T-helper 1 cell treated with Interleukin-12 subunit alpha and Interleukin-12 subunit beta and Interleukin-4 antibody, amounts not matched to agents 30 μg/mL and 1 μg/mL, for 36 hours (primary cell): ENCODE results near the gene SCYL3.
"Not testable (repeated sequence)": the region's sequence is repeated elsewhere in the genome, so short reads cannot be mapped to it uniquely, and the experiment has no call there.

Source experiments
- H3K27ac Mint-ChIP-seq: one replicate; pipeline ENCODE4 v1.8.0; 2021; ENCODE audit warnings: mild to moderate bottlenecking, mixed read lengths
- H3K27me3 Mint-ChIP-seq: one replicate; pipeline ENCODE4 v1.8.0; 2021; ENCODE audit warnings: low read depth, mixed read lengths
- H3K36me3 Mint-ChIP-seq: one replicate; pipeline ENCODE4 v1.8.0; 2021; ENCODE audit warnings: low read depth, mixed read lengths
- H3K4me1 Mint-ChIP-seq: one replicate; pipeline ENCODE4 v1.8.0; 2021; ENCODE audit warnings: low read depth, mixed read lengths
- H3K4me3 Mint-ChIP-seq: one replicate; pipeline ENCODE4 v1.8.0; 2021; ENCODE audit warnings: mild to moderate bottlenecking, moderate library complexity, mixed read lengths
- H3K9me3 Mint-ChIP-seq: one replicate; pipeline ENCODE4 v1.8.0; 2021; ENCODE audit warnings: mixed read lengths

Gene SCYL3

DNA sequence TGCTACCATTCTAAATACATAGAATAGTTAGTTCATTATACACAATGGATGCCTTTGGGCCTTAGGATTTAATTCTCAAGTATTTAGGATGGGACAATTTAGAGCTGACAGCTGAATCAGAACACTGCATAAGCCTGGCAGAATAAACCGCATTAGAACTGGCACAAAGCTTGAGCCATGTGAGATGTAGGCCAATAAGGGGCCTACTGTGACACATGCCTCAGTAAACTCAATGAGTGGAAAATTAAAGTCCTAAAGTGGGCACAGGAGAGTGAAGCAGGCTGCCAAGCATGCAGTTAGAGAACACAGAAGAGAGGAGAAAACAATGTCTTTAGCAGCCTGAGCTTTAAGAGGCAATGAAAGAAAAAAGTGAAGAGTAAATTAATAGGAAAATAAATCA is 24.3 kb downstream of the SCYL3 start:
- Mint-ChIP-seq H3K27me3 (no peaks in the 10 kb centered on the region), H3K27ac (no peak overlapping the region), H3K4me3 (no peak overlapping the region), H3K36me3 (peaks cover 75% of the 10 kb centered on the region), H3K4me1 (peaks cover 6% of the 10 kb centered on the region), H3K9me3 (peaks cover 14% of the 10 kb centered on the region)

DNA sequence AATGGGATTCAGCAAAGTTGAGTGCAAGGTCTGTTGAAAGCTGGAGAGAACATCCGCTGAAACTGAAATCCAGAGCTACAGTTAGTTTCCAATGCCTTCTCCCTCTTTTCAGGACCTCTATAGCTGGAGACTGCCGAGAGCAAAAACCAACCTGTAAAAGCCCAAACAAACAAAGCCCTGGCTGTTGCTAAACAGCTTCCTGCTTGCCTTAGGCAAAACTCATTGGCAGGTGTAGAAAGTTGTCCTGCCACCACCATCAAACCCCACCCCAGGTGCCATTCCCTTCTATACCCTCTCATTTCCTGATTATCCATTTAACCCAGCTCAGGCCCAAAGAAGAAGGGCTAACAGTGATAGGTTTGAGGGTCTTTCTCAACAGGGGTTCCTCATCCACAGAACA is 24.7 kb downstream of the SCYL3 start:
- Mint-ChIP-seq H3K9me3 (peaks cover 14% of the 10 kb centered on the region), H3K27me3 (no peaks in the 10 kb centered on the region), H3K36me3 (peaks cover 75% of the 10 kb centered on the region), H3K27ac (no peak overlapping the region), H3K4me1 (peaks cover 6% of the 10 kb centered on the region), H3K4me3 (no peak overlapping the region)

DNA sequence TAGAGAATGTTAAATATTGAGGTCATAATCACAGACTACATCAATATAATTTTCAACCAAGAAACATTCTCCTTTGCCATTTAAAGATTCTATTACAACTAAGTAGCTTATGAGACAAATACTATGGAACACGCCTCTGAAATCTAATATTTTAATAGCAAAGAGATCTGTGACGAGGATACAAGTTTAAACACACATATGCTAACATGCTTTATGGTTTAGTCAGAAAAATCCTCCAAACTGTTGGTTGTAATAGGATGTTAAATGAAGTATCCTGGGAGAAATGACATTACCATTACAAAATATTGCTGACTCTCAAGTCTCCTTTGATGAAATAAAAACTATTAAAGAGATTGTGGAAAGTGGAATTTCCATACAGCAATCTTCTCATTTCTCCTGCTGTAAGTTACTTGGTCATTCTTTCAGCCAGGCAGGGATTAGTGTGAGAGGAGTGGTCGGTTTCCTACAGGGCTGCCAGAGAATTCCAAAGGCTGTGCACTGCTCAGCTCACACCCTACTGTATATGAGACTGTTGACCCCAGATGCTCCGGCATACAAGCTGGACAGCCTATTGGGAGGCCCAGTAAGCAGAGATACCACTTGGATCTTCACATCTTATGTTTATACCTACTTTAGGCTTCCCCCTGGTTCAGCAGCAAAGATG is 26.6 kb downstream of the SCYL3 start:
- Mint-ChIP-seq H3K36me3 (peaks cover 65% of the 10 kb centered on the region), H3K4me1 (peaks cover 4% of the 10 kb centered on the region), H3K4me3 (no peak overlapping the region)

DNA sequence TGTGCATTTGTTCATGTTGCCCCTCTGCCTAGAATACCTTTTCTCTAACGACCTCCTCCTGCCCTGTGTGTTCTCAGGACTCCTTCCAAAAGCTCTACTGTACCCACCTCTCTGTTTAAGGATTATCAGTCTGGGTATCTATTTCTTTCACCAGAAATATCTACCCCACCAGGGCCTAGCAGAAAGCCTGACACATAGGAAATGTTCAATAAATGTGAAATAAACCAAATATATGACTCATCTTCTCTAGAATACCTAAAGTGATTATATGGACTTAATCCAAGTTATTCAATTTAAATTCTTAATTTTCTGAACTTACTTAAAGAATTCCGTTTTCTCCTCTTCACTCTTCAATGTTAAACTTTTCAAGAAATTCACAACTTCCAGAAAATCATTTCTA is 27.1 kb downstream of the SCYL3 start:
- no peaks in the 10 kb centered on the region for H3K27me3 Mint-ChIP-seq
- H3K9me3 Mint-ChIP-seq: peaks cover 2% of the 10 kb centered on the region
- peaks cover 61% of the 10 kb centered on the region for H3K36me3 Mint-ChIP-seq

More for the DNA sequence above, 26.6 kb downstream of the SCYL3 start:
- peaks cover 3% of the 10 kb centered on the region for H3K9me3 Mint-ChIP-seq
- no peak overlapping the region for H3K27ac Mint-ChIP-seq
- H3K27me3 Mint-ChIP-seq: no peaks in the 10 kb centered on the region

DNA sequence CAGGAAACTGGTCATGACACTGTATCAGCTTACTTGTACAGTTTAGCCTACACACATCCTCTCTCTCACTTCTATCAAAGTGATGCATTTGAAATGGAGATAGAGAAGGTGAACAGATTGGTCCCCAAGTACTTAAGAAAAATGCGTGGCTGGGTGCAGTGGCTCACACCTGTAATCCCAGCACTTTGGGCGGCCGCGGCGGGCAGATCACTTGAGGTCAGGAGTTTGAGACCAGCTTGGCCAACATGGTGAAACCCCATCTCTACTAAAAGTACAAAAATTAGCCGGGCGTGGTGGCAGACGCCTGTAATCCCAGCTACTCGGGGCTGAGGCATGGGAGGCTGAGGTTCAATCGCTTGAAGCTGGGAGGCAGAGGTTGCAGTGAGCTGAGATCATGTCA is 29.2 kb downstream of the SCYL3 start:
- H3K4me3 Mint-ChIP-seq, H3K4me1 Mint-ChIP-seq, H3K9me3 Mint-ChIP-seq, H3K27ac Mint-ChIP-seq, H3K27me3 Mint-ChIP-seq: not testable (repeated sequence)
- H3K36me3 Mint-ChIP-seq: peaks cover 59% of the 10 kb centered on the region

More for the DNA sequence above, 27.1 kb downstream of the SCYL3 start:
- Mint-ChIP-seq H3K4me3 (no peak overlapping the region), H3K27ac (no peak overlapping the region), H3K4me1 (peaks cover 3% of the 10 kb centered on the region)

DNA sequence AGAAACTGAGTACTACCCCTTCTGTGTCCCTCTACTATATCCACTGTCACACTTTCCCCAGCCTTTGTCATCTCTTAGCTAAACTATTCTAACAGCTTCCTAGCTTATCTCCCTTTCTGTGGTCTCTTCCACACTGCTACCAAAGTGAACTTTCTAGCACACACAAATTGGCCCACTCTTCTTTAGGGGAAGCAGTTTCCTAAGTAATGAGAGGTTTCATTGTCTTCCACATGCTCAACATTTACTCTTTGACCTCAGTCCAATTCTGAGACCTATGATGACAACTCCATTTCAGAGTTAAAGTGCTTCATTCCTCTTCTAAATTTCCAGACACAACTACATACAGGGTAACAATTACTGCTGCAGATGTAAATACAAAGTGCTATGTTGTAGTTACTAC is 32.9 kb downstream of the SCYL3 start:
- no peaks in the 10 kb centered on the region for H3K27me3 Mint-ChIP-seq
- no peaks in the 10 kb centered on the region for H3K9me3 Mint-ChIP-seq
- H3K27ac Mint-ChIP-seq: no peak overlapping the region
- peaks cover 39% of the 10 kb centered on the region for H3K36me3 Mint-ChIP-seq
- H3K4me1 Mint-ChIP-seq: peaks cover 3% of the 10 kb centered on the region
- no peak overlapping the region for H3K4me3 Mint-ChIP-seq

DNA sequence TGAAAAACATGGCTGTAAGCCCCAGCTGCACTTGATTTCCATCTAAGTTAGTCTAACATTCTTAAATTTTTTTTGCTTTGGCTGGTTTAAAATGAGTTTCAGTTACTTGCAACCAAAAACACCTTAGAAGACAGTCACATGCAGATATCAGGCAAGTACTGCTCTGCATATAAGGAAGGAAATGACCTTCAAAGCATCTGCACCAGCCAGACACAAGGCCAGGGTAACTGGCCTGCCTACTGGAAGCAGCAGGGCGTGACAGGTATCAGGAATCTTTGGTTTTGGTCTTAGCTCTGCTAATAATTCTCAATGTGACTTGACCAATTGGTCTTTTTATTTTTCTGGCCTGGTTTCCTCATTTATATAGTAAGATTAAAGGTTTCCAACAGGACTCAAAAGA is 33.5 kb downstream of the SCYL3 start:
- no peaks in the 10 kb centered on the region for H3K9me3 Mint-ChIP-seq
- no peaks in the 10 kb centered on the region for H3K27me3 Mint-ChIP-seq
- H3K36me3 Mint-ChIP-seq: peaks cover 37% of the 10 kb centered on the region
- H3K4me1 Mint-ChIP-seq: peaks cover 3% of the 10 kb centered on the region
- H3K27ac Mint-ChIP-seq: no peak overlapping the region
- H3K4me3 Mint-ChIP-seq: no peak overlapping the region

DNA sequence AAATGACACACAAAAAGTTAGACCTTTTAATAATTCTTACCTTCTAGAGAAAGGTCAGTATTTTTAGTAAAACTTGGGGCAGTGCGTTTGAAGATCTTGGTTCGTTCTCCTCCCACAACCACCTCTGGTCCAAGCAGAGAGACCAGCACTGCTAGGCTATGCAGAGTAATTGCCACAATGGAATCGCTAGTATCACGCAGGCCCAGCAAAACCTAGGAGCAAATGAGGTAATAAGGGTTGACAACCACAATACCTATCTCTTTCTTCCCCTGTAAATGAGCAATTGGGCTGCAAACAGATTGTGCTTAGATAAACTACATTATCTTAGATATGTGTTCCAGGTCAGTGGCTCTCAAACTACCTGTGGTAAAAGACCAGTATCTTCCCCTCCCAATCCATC is 34.7 kb downstream of the SCYL3 start:
- peaks cover 3% of the 10 kb centered on the region for H3K4me1 Mint-ChIP-seq
- no peaks in the 10 kb centered on the region for H3K27me3 Mint-ChIP-seq
- H3K36me3 Mint-ChIP-seq: peaks cover 36% of the 10 kb centered on the region
- no peak overlapping the region for H3K27ac Mint-ChIP-seq
- no peaks in the 10 kb centered on the region for H3K9me3 Mint-ChIP-seq
- no peak overlapping the region for H3K4me3 Mint-ChIP-seq

DNA sequence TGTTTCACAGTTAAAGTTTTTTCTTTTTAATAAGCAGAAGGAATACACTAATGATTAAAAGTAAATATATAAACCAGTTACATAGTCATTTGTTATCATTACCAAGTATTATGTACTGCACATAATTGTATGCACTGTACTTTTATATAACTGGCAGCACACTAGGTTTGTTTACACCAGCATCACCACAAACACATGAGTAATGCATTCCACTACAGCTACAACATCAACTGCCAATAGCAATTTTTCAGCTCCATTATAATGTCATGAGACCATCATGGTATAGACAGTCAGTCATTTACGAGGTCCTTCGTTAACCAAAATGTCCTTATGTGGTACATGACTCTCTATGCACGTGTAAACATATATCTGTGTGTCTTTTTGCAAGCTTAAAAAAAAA is 35.2 kb downstream of the SCYL3 start:
- no peak overlapping the region for H3K27ac Mint-ChIP-seq
- H3K9me3 Mint-ChIP-seq: no peaks in the 10 kb centered on the region
- peaks cover 38% of the 10 kb centered on the region for H3K36me3 Mint-ChIP-seq
- H3K4me3 Mint-ChIP-seq: no peak overlapping the region
- H3K4me1 Mint-ChIP-seq: peaks cover 3% of the 10 kb centered on the region
- H3K27me3 Mint-ChIP-seq: no peaks in the 10 kb centered on the region

DNA sequence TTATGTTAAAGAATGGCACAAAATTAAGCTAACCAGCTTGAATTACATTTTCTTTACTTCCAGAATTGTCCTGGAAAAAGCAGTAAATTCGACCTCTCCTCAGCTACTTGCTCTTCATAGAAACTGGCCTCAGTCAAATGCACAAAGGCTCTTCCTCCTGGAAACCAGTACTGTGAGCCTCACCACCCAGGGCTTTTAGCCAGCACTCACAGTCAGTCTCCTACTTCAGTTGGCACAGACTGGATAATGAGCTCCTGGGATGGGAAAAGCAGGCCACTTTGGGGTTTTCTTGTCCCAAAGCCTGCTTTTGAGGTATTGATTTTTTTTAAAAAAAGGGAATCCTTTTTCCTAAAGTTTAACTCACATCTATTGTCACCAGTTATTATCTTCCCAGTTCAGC is 40.4 kb downstream of the SCYL3 start:
- H3K4me3 Mint-ChIP-seq: no peak overlapping the region
- H3K36me3 Mint-ChIP-seq: peaks cover 38% of the 10 kb centered on the region
- peaks cover 11% of the 10 kb centered on the region for H3K4me1 Mint-ChIP-seq
- H3K27me3 Mint-ChIP-seq: no peaks in the 10 kb centered on the region
- no peaks in the 10 kb centered on the region for H3K9me3 Mint-ChIP-seq
- H3K27ac Mint-ChIP-seq: peak overlapping the region; percentile 22

DNA sequence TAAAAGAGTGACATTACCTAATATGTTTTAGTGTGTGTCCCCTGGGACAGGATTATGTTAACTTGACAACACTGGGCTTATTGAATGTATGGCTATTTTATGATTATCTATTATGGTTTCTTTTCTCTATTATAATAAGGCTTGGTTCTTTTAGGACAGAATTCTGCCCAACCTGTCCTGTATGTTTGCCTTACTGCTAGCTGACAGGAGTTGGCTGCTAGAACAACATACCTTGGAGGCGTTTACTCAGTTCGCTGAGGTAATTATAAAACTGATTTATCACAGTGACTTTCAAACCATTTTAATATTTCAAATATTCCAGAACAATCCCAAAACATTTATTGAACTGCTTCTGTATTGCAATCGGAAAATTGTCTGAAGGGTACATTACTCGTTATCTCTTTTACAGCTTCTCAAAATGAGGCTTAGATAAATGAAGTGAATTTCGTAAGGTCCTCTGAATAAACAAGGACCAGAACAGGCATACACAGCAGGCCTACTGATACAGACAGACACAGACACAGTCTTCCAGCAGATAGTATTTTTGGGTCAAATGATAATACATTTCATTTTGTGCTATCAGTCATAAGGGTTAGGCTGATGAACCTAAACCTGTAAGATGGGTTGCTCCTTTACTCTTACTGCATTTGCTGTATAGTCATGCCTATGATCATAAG is 44.2 kb downstream of the SCYL3 start:
- Mint-ChIP-seq H3K4me3 (no peak overlapping the region), H3K4me1 (peaks cover 12% of the 10 kb centered on the region), H3K9me3 (no peaks in the 10 kb centered on the region), H3K27ac (no peak overlapping the region), H3K27me3 (no peaks in the 10 kb centered on the region), H3K36me3 (peaks cover 42% of the 10 kb centered on the region)

DNA sequence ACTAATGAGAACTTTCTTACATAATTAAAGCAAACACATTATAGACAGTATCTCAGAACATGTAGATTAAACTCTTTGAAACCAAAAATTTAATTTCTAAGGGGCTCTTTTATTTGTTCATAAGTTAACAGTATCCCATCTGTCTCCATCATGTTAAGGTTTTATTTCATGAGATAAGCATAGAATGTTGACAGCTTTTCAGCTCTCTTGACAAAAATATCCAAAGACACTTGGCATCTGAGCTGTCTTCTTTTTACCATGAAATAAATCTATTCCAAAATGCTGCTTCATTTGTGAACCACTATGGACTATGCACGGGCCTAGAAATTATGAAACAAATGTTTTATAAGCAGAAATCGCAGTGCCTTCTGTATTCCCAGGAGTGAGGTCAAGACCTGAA is 45.2 kb downstream of the SCYL3 start:
- Mint-ChIP-seq H3K9me3 (no peaks in the 10 kb centered on the region), H3K27ac (no peak overlapping the region), H3K36me3 (peaks cover 46% of the 10 kb centered on the region), H3K4me1 (peaks cover 12% of the 10 kb centered on the region), H3K27me3 (no peaks in the 10 kb centered on the region), H3K4me3 (no peak overlapping the region)

DNA sequence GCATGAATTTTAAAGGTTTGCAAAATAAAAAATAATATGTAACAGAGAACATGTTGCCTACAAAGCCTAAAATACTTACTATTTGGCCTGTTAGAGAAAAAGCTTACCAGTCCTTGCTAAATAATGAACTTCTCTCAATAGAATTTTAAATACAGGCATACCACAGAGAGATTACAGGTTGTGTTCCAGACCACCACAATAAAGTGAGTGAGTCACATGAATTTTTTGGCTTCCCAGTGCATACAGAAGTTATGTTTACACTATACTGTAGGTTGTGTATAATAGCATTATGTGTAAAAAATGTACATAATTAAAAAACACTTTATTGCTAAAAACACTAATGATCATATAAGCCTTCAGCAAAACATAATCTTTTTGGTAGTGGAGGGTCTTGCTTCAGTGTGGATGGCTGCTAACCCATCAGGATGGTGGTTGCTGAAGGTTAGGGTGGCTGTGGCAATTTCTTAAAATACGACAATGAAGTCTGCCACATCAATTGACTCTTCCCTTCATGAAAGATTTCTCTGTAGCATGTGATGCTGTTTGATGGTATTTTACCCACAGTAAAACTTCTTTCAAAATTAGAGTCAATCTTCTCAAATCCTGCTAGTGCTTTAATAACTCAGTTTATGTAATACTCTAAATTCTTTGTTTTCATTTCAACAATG is 48.6 kb downstream of the SCYL3 start:
- Mint-ChIP-seq H3K4me1 (peaks cover 10% of the 10 kb centered on the region), H3K9me3 (peaks cover 6% of the 10 kb centered on the region), H3K36me3 (peaks cover 49% of the 10 kb centered on the region), H3K4me3 (no peak overlapping the region), H3K27ac (no peak overlapping the region), H3K27me3 (no peaks in the 10 kb centered on the region)

DNA sequence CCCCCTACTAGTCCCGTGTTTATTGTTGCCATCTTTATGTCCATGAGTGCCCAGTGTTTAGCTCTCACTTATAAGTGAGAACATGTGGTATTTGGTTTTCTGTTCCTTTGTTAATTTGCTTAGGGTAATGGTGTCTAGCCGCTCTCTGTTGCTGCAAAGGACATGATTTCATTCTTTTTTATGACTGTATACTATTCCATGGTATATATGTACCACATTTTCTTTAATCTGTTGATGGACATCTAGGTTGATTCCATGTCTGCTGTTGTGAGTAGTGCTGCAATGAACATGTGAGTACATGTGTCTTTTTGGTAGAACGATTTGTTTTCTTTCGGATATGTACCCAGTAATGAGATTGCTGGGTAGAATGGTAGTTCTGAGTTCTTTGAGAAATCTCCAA is 54.8 kb downstream of the SCYL3 start:
- H3K27ac Mint-ChIP-seq: no peak overlapping the region
- H3K9me3 Mint-ChIP-seq: peaks cover 19% of the 10 kb centered on the region
- H3K4me3 Mint-ChIP-seq: no peak overlapping the region
- H3K27me3 Mint-ChIP-seq: no peaks in the 10 kb centered on the region
- peaks cover 53% of the 10 kb centered on the region for H3K36me3 Mint-ChIP-seq
- H3K4me1 Mint-ChIP-seq: peaks cover 3% of the 10 kb centered on the region

DNA sequence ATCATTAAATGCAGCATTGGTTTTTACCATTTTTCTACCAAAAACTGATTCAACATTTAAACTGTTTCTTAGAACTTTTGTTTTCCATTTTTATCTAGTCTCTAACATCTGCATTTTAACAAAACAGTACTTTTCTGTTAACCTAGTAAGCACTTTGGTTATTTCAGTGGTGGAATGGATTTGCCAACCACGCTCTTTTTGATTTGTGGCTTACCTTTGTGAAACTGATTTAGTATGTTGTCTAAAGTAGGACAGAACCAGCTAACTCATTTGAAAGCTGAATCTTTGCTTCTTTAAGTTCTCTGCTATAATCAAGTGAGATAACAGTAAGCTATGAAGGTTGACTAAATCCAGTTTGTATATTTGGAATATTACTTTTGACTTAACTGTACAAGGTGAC is 57.5 kb downstream of the SCYL3 start:
- Mint-ChIP-seq H3K27ac (no peak overlapping the region), H3K4me1 (peaks cover 1% of the 10 kb centered on the region), H3K27me3 (no peaks in the 10 kb centered on the region), H3K9me3 (peaks cover 19% of the 10 kb centered on the region), H3K4me3 (no peak overlapping the region), H3K36me3 (peaks cover 50% of the 10 kb centered on the region)
